GM12891 (cell line): ENCODE data around the gene PTGFRN.

Source experiments
- PAX5 ChIP-seq: IDR thresholded peaks from 2 replicates; pipeline ENCODE4 v1.6.1; 2011; ENCODE audit warnings: low read length, moderate library complexity, mild to moderate bottlenecking; ENCODE audit not compliant: insufficient read depth, severe bottlenecking
- POLR2A ChIP-seq: IDR thresholded peaks from 2 replicates; pipeline ENCODE4 v1.6.1; 2011; ENCODE audit warnings: low read depth, low read length, control low read depth
- POLR2AphosphoS5 ChIP-seq: IDR thresholded peaks from 2 replicates; pipeline ENCODE4 v1.6.1; 2011; ENCODE audit warnings: low read depth, low read length, control low read depth
- POU2F2 ChIP-seq: IDR thresholded peaks from 2 replicates; pipeline ENCODE4 v1.6.1; 2011; ENCODE audit warnings: low read depth, mild to moderate bottlenecking, control low read depth, low read length, moderate library complexity
- SPI1 ChIP-seq: IDR thresholded peaks from 2 replicates; pipeline ENCODE4 v1.6.1; 2011; ENCODE audit warnings: low read depth, low read length, control low read depth
- TAF1 ChIP-seq: IDR thresholded peaks from 2 replicates; pipeline ENCODE4 v1.6.1; 2011; ENCODE audit warnings: low read depth, low read length, control low read depth

DNA sequence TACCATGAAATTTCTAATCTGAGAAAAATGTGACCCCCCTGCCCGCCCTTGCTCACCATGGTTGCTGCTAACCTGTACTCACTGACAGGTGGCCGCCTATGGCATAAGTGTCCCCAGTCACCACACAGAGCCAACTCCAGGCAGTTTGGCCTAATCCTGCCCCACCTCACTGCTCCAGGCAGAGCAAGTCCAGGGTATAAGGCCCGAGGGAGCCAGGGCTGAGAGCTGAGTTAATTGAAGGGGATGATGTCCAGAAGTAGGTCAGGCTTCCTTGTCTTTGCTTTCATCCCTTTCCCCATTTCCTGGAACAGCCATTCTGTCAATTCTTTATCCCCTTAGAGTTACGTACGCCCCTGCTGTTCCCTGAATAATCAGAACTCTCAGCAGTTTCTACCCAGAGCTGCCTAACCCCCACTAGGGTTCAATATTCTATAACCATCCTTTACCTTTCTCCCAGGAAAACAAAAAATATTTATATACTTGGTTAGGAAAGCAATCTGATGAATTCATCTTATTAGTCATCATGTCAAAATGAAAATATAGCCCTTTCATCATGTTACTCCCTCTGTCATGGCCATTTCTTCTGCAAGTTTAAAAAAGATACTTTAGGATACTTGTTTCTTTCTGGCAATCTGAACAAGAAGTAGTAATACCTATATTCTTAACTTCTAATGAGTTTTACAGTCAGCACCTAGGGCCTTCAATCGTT, 62.4 kb downstream of the PTGFRN start:
- TF ChIP-seq POLR2A (no peak), POLR2AphosphoS5 (no peak), PAX5 (no peak), SPI1 (no peak), TAF1 (no peak), POU2F2 (no peak)
